Astrocyte of the cerebellum (primary cell): ENCODE measurements around the gene RBFOX2.

Experiments used
- DNase-seq: peaks from one replicate; pipeline ENCODE4 v3.0.0-alpha.2; 2011; ENCODE audit warnings: low read depth
- H3K4me3 ChIP-seq: 2 replicates; pipeline ENCODE4 v1.5.1; 2011; ENCODE audit warnings: mild to moderate bottlenecking, low read depth, low read length, moderate library complexity
- CTCF ChIP-seq: IDR thresholded peaks from 2 replicates; pipeline ENCODE4 v1.5.1; 2012; ENCODE audit warnings: low read length, low read depth, moderate library complexity, mild to moderate bottlenecking; ENCODE audit errors: missing control alignments
- in situ Hi-C: cut with HindIII; loops from 2 replicates; pipeline ENCODE4 v1.10.0; 2017; ENCODE audit warnings: low sequenced_read_pairs

Gene RBFOX2

GRCh38 chr22:35914357-35914664, 114.3 kb downstream of the RBFOX2 start:
- in situ Hi-C loops: no loop called here
- H3K4me3 ChIP-seq: peak overlapping the region; percentile 39
- DNase-seq: no peak
- TF ChIP-seq CTCF: no peak

- no peak for DNase-seq
- H3K4me3 ChIP-seq: no peak overlapping the region
- in situ Hi-C loops: no loop called here
- no peak for TF ChIP-seq CTCF
Observed at GRCh38 chr22:35913925-35914324, 114.7 kb downstream of the RBFOX2 start.

GRCh38 chr22:35912658-35913057, 116.0 kb downstream of the RBFOX2 start:
- DNase-seq: no peak
- no peak overlapping the region for H3K4me3 ChIP-seq
- in situ Hi-C loops: no loop called here
- TF ChIP-seq CTCF: no peak

- in situ Hi-C loops: no loop called here
- H3K4me3 ChIP-seq: no peak overlapping the region
- no peak for TF ChIP-seq CTCF
- no peak for DNase-seq
Observed at GRCh38 chr22:35911877-35912276, 116.7 kb downstream of the RBFOX2 start.

GRCh38 chr22:35910926-35911325, 117.7 kb downstream of the RBFOX2 start:
- no peak for DNase-seq
- TF ChIP-seq CTCF: no peak
- in situ Hi-C loops: no loop called here
- H3K4me3 ChIP-seq: no peak overlapping the region

- TF ChIP-seq CTCF: no peak
Observed at GRCh38 chr22:35910003-35910769, 118.4 kb downstream of the RBFOX2 start.

More at GRCh38 chr22:35910003-35910769, 118.4 kb downstream of the RBFOX2 start:
- in situ Hi-C loops: no loop called here
- no peak overlapping the region for H3K4me3 ChIP-seq
- no peak for DNase-seq
